Daoy (cell line): ENCODE measurements around the gene ZNF157. TPM values are rescaled to one million over a fixed set of nuclear protein-coding genes. Genes with fewer than 3 reads are reported as not detected.
A peak's percentile ranks its signal among the peaks of the same experiment; 100 is the strongest.
"Not testable (repeated sequence)": the region's sequence is repeated elsewhere in the genome, so short reads cannot be mapped to it uniquely, and the experiment has no call there.

ENCODE experiments used
- DNase-seq: peaks from one replicate; pipeline ENCODE4 v3.0.0-alpha.2; 2015; ENCODE audit warnings: low read depth
- total RNA-seq: library from RNA; depleted of rRNA; stranded (reverse); fragments of >200 nt; shearing (Covaris generic); gene quantifications from 2 replicates; pipeline ENCODE4 v1.2.3, GENCODE V29; 2014; rRNA removed

The ZNF157 gene
- total RNA-seq: 0.06 TPM in 1 of 2 replicates, not detected in the other

DNA sequence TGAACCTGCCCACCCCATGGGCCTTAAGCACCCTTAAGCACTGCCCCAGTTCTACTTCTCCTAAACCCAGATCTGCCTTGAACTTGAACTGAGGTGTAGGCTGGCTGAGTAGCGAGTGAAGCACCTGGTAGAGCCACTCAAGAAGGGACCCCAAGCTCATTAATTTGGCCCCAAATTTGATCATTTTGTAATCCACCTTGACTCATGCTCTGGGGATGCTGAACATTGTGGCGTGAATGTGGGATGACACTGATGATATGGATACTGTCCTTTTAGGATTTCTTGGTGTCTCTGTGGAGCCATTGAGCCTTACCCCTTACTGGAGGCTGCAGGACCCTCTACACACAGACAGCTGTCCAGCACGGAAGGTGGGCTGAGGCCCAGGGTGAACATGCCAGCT lies at the start of gene ZNF157:
ZNF157 (plus strand) TSS at position 301 of the 400 bp plus-strand sequence; CDS start at position 392, 91 bp downstream.
- DNase-seq: no peak

DNA sequence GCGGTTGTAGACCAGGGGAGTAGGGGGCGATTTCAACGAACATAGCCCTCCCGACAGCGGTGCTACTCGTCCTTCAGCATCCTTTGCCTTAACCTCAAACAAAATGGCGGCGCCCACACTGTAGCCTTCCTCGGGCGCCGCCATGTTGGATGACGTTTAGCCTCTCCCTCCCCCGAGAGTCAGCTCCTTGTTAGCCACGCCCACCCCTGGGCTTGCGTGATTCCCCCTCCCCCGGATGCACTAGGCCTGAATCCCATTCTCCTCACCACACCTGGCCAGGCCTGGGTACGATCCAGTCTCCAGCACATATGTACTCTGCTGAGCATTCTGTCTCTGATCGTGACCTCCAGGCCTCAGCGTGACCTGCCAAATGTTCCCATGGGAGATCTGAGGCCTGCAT lies 49.0 kb upstream of the ZNF157 start:
- DNase-seq: no peak

DNA sequence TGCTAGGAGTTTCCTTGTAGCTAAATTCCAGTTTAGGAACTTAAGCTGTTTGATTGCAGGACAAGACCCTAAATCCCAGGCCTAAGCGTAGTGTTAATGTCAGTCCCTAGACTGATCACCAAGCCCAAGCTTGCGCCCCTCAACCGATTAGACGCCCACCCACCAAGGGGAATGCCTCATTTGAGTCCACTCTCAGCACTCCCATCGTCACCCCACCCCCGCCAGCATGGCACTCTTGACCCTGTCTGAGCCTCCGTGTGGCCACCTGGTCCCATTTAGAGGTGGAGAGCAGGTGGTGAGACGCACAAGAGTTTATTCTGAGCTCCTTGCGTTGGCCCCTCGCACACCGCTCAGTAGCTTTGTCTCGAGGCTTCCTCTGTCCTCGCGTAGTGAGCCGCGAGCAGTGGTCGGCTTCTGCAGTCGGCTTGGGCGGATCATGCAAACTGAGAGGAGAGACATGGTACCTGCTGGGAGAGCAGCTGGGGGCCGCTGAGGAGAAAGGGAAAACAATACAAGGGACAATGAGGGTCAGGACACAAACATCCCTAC lies 48.5 kb upstream of the ZNF157 start:
- DNase-seq: no peak

DNA sequence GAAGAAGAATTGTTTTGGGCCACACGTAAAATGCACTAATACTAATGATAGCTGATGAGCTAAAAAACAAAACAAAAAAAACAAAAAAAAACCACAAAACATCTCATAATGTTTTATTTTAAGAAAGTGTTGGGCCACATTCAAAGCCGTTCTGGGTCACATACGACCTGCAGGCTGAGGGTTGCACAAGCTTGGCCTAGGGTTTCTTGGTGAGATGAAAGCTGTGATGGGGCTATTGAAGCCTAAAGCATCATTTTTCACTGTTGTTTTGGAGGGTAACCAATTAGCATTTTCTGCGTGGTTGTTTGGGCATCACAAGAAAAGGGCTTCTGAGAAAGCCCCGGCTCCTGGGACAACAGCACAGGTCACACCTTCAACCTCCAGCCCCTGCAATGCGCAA lies 42.5 kb upstream of the ZNF157 start:
- no peak for DNase-seq

DNA sequence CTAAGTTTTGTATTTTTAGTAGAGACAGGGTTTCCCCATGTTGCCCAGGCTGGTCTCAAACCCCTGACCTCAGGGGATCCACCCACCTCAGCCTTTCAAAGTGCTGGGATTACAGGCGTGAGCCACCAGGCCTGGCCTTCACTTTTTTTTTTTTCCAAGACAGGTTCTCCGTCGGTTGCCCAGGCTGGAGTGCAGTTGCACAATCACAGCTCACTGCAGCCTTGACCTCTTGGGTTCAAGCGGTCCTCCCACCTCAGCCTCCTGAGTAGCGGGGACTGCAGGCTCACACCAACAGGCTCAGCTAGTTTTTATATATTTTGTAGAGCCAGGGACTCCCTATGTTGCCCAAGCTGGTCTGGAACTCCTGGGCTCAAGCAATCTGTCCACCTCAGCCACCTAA lies 37.6 kb upstream of the ZNF157 start:
- DNase-seq: not testable (repeated sequence)

DNA sequence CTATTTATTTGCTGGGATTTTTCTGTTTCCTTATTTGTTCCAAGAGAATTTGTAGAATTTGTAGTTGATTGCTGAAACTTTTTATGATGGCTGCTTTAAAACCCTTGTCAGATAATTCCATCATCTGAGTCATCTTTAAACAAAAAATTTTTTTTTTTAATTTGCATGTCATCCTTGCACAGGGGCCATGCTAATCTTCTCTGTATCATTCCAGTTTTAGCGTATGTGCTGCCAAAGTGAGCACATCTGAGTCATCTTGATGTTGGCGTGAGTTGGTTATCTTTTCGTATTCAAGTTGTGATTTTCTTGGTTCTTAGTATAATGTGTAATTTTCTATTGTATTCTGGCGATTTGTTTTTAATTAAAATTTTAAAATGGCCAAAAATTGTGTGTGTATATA lies 18.7 kb upstream of the ZNF157 start:
- peak; percentile 5 for DNase-seq

DNA sequence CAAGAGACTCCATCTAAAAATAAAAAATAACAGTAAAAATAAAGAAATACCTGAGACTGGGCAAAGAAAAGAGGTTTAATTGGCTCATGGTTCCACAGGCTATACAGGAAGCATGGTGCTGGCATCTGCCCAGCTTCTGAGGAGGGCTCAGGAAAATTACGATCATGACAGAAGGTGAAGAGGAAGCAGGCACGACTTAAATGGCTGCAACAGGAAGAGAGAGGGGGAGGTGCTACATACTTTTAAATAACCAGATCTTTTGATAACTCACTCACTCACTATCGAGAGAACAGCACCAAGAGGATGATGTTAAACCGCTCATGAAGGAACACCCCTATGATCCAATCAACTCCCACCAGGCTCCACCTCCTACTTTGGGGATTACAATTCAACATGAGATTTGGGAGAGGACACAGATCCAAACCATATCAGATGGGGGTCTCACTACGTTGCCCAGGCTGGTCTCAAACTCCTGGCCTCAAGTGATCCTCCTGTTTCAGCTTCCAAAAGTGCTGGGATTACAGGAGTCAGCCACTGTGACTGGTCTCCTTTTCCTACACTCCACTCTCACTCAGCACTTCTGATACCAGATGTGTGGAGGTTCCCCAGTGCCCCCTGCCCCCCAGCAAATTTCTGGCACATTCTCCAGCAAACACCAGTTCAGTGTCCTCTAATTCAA lies 11.9 kb upstream of the ZNF157 start:
- DNase-seq: no peak

DNA sequence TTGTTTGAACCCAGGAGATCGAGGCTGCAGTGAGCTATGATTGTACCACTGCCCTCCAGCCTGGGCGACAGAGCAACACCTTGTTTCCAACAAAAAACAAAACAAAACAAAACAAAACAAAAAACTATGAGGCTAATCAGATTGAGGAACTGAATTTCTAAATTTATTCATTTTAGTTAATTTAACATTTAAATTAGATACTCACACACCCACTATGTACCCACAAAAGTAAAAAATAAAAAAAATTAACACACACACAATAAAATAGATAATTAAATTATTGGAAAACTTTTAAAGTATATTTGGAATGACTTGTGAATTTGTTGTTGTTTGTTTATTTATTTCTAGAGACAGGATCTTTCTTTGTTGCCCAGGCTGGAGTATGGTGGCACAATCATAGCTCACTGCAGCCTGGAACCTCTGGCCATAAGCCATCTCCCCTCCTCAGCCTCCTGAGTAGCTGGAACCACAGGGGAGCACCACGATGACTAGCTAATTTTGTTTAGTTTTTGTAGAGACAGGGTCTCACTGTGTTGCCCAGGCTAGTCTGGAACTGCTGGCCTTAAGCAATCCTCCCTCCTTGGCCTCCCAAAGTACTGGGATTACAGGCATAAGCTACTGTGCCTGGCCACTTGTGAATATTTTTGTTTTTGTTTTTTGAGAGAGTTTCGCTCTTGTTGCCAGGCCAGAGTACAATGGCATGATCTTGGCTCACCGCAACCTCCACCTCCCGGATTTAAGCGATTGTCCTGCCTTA lies 9.8 kb upstream of the ZNF157 start:
- no peak for DNase-seq

DNA sequence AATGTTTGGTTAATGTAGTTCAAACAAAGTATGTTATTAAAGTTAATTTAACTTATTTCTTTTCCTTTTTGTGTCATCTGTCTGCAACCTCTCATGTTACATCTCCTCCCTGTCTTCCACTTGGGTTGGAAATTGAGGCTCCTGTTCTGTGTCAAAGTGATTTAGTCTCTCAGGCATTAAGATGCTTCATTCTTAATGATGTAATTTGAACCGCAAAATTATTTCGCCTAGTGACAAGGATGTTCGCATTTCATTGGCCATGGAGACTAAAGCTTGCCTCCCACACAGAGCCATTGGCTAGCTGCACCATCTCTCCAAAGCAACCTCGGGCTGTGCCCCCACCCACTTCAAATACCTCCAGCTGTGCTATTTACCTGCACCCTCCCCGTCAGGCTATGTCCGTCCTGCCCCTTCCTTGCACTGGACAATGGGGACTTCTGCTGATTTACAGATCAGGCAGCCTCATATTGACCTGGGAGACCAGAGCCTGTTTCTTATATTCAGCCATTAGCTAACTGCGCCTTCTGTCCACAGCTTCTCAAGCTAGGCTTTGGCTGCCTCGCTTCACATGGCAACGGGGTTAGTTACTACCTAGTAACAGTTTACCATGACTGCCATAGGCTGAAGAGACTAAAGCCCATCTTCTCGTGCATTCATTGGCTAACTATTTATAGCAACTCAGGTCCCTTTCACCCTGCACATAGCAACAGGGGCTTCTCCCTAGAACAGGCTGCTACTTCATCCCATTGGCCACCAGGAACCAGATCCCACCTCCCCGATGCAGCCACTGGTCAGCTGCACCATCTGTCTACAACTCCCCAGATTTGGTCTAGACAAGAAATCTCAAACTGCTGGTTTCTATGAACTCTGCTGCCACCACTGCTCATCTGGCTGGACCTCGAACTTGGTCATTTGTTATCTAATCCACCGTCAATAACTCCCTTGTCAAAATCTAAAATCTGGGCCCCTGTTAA lies 8.6 kb upstream of the ZNF157 start:
- peak; percentile 33 for DNase-seq

DNA sequence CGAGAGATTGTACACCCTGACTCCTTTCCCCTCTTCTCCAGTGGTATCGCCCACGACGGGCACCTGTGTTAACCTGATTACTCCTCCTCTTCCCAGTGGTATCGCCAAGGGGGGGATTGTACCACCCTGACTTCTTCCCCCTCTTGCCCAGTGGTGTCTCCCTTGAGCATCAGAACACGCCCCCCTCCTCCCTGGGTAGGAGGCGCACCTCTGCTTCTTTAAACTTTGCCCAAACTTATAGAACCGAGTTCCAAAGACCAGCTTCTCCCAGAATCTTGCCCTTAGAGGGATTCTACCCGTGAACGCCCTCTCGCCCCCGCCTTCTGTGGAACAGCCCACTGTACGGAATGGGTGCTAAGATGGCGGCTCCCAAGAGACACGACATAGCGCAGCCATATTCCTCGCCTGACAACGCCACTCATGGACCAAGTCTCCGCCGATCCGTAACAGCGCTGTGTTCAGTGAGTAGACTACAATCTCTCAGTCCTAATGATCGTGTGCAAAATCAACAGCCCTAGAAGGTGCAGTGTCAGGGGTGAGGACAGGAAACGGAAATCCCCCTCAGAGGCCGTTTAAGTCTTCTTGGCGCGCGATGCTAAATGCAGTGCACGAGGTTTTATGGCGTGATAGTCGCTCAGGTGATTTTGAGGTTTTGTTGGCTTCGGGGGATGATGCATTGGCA lies 4.2 kb upstream of the ZNF157 start:
- peak; percentile 54 for DNase-seq

DNA sequence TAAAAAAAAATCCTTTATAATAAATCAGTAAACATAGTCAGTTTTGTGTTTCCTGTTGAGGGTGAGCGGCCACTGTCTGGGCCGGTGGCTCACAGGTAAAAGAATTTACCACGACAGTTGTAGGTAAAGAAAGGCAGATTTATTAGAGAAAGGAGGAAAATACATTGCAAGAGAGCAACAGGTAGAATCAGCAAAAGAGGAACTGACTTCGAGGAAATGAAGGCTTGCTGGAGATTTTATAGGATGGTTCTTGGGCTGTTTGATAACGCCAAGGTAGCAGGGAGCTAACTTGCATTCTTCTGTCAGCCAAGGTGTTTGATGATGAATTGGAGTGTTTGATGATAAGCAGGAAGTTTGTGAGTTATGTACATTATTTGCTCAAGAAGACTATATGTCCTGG lies 2.8 kb downstream of the ZNF157 start:
- DNase-seq: no peak

DNA sequence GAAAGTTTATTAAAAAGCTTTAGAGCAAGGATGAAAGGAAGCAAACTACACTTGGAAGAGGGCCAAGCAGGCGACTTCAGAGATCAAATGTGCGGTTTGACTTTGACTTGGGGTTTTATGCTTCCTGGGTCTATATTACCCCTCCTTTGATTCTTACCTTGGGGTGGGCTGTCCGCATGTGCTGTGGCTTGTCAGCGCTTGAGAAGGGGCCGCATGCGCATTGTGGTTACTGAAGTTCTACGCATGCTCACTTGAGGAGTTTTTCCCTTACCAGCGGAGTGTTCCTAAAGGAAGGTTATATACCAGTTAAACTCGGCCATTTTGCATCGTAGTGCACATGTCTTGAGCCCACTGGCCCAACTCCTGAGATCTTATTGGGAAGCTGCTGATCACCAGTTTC lies 9.9 kb downstream of the ZNF157 start:
- DNase-seq: no peak

DNA sequence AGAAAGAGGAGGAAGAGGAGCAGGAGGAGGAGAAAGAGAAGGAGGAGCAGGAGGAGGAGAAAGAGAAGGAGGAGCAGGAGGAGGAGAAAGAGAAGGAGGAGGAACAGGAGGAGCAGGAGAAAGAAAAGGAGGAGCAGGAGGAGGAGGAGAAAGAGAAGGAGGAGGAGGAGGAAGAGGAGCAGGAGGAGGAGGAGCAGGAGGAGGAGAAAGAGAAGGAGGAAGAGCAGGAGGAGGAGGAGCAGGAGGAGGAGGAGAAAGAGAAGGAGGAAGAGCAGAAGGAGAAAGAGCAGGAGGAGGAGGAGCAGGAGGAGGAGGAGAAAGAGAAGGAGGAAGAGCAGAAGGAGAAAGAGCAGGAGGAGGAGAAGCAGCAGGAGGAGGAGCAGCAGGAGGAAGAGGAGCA lies 10.5 kb downstream of the ZNF157 start:
- DNase-seq: not testable (repeated sequence)

DNA sequence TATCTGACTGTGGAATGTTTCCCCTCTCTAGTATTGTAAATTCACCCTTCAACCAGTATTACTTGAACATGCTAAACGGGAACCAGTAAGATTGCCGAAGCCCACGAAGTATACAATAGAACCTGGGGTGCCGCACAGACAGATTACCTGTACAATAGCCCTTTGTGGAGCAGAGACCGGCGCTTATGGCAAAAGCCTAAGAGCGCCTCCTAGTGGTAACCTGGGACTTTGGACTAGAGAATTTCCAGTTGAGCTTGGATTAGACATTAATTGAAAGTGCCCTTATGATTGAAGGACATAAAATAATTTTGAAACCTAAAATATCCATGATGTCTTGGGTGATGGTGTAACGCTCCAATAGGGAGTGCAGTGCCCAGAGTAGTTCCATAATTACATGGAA lies 14.1 kb downstream of the ZNF157 start:
- peak; percentile 41 for DNase-seq

DNA sequence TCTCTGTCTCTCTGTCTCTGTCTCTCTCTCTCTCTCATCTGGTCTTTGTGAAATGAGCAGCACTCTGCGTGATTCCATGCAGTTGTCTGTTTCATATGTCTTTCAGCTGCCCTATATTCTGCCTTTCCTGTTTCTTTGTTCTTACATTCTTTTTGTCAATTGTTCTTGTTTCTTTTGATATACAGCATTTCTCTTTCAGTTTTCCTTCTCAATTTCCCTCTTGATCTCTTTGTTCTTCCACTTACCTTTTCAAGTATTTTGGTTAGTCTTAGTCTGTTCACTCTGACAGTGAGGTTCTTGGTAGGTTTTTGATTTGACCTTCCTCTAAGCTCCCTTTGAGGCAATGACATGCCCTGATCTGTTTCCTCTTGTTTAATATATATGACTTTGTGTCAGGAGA lies 20.4 kb downstream of the ZNF157 start:
- no peak for DNase-seq

DNA sequence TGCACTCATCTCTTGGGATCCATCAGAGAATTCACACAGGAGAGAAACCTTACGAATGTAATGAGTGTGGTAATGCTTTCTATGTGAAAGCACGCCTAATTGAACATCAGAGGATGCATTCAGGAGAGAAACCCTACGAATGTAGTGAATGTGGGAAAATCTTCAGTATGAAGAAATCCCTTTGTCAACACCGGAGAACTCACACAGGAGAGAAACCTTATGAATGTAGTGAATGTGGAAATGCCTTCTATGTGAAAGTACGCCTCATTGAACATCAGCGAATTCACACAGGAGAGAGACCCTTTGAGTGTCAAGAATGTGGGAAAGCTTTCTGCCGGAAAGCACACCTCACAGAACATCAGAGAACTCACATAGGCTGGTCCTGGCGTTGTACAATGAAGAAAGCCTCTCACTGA lies 42.8 kb downstream of the ZNF157 start:
- DNase-seq: no peak

DNA sequence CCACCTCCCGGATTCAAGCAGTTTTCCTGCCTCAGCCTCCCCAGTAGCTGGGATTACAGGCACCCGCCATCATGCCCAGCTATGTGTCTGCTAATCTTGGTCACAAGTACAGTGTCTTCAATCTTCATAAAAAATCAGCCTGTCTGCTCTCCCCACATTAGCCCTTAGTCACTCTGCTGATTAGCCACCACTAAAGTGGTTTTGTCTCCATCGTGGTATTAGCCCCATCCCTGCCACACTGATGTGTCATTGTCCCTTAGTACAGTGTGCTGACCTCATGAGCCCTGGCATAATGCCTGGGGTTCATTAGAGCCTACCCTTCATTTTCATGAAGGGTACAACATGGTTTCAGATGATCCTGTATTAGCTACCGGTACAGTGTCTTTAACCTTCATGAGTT lies 49.9 kb downstream of the ZNF157 start:
- no peak for DNase-seq

DNA sequence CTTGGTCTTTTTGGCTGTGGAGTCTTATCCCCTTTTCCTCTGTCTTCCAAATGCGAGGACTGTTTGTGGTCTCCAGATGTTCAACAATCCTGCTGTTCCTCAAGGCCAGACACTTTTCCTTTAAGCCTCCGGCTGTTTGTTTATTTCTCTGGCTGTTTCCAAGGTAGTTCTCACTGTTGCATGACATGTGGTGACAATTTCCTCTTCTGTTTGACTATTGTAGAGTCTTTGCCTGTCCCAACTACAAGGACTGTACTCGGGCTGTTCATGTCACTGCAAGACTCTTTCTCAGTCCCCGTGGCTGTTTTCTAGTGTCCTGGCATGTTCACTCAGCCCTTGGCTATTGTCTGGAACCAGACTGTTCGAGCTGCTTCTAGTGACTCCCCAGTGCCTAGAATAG lies 50.6 kb downstream of the ZNF157 start:
- no peak for DNase-seq

DNA sequence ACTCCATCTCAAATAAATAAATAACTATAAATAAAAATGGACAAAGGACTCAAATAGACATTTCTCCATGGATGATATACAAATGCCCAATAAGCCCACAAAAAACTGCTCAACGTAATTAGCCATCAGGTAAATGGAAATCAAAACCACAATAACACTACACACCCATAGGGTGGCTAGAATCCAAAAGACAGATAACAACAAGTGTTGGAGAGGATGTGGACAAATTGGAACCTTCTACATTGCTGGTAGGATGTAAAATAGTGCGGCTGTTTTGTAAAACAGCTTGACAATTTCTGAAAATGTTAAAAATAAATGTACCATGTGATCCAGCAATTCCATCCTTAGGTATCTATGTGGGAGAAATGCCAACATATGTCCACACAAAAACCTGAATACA lies 52.1 kb downstream of the ZNF157 start:
- no peak for DNase-seq

DNA sequence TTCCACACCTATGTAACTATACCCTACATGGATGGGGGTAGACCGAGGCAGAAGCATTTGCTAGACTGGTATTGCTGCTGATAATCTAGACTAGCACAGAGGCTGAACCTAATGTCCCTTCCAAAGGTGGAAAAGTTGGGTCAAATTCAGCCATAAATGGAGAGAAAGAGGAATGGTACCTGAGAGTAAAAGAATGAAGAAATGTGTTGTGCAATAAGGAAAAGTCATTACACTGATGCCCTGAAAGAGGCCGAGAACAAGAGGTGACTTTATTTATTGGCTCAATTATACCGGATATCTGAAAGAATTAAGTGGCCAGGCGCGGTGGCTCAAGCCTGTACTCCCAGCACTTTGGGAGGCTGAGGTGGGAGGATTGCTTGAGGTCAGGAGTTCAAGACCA lies 60.5 kb downstream of the ZNF157 start:
- DNase-seq: no peak

DNA sequence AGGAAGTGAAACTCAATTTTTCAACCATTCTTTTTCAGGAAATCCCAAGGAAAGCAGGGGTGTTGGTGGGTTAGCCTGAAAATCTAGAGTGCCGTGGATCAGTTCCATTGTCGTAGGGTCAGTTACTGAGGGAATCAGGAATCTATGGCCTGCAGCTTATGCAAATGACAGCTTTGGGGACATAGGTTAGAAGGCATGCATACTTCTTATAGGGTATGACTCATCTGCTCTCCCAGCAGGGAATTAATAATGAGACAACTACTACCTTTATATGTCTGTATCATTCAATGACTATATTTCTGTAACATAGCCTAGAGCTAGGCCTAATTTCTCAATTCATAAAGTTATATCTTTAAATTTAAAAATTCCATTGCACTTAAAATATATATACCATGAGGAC lies 76.1 kb downstream of the ZNF157 start:
- no peak for DNase-seq
